Inflammatory macrophage treated with lipopolysaccharide for 4 hours (primary cell): ENCODE results near the gene THOC6.

ENCODE experiments used
- DNase-seq: peaks from one replicate; pipeline ENCODE4 v3.0.0-alpha.2; 2020

The THOC6 gene

DNA sequence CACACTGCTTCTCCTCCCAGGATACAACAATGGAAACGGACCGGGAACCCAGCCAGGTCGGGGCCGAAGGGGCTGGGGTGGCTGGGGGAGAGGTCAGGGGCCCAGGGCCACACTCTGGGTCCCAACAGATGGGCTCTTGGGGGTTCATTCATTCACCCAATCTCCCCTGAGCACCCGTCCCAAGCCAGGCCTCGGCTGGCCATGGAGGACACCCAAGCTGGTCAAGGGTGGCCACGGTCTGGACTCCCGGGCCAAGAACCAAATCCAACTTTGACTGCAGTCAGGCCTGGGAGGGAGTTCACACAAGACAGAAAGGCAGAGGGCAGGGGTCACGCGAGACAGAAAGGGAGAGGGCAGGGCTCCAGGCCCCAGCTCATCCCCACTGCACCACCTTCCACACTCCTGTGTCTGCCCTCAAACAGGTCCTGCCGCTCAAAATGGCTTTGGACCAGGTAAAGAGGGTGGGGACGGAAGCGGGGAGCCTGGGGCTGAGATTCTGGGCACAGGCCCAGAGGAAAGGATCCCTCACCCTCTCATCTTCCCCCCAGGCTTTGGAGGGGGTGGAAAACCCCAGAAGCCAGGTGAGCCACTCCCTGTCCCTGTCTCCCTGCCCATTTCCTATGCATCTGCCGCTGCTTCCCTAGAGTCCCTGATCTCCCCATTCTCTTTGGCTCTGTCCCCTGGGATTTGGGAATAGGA, 31.3 kb upstream of the THOC6 start:
- no peak for DNase-seq

DNA sequence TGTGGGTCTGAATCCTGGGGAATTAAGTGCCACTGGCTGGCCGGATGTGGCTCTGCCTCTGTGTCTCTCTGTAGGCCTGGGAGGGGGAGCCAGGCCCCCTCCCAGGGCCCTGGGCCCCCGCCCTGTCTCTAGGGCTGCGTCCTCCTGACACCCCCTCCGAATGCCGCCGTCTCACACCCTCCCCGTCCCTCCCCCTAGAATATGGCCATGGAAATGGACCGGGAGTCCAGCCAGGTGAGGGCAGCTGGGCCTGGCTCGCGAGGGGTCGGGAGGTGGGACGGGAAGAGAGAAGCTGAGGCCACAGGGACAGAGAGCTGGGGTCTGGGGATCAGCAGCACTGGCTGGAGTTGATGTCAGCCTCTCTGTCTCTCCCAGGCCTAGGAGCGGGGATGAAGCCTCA, 27.5 kb upstream of the THOC6 start:
- no peak for DNase-seq

DNA sequence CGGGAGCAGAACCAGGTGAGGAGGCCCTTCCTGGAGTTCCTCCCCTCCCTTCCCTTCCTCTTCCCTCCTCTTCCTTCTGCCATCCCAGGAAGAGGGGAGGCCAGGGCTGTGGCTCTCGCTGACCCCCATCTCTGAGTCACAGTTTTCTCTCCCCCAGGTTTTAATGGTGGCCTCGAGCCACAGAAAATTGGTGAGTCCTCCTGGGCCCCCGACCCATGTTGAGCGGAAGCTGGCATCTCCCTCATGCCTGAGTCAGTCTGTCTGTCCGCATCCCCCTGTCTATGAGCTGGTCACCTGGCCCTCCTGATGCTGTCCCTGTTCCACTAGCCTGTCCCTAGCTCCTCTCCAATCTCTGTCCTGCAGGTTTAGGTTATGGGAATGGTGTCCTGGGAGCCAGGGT, 23.9 kb upstream of the THOC6 start:
- no peak for DNase-seq

DNA sequence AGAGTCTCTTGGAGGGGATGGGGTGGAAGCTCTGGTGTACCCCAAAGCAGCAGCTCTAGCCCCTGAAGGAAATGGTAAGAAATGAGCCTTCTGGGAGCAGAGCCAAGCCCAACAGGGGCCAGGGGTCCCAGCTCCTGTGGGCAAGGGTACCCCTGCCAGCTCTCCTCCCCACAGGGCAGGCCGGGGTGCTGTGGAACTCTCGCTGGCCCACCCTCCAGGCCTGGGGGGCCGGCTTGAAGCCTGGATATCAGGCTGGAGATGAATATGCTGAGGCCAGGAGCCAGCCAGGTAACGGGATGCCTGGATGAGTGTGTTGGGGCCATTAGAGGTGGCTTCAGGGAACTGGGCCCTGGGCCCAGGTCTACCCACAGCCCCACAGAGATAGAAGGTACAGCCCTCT, 23.3 kb upstream of the THOC6 start:
- no peak for DNase-seq

DNA sequence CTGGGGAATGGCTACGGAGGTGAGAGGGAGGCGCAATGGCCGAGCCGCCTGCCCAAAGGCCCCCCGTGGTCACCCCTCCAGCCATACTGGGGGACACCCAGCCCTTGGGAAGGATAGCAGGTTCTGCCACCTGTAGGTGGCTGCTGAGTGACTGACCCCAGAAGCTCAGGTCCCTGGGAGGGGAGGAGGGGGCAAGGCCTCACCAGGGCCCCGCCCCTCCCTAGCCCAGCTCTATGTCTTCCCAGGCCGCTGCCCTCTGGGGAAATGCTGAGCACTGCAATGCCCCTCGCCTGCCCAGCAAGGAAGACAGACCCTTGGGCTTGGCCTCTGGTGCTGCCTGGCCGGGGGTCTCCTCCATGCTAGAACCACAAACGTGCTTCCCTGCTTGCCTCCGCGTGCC, 22.5 kb upstream of the THOC6 start:
- DNase-seq: no peak

DNA sequence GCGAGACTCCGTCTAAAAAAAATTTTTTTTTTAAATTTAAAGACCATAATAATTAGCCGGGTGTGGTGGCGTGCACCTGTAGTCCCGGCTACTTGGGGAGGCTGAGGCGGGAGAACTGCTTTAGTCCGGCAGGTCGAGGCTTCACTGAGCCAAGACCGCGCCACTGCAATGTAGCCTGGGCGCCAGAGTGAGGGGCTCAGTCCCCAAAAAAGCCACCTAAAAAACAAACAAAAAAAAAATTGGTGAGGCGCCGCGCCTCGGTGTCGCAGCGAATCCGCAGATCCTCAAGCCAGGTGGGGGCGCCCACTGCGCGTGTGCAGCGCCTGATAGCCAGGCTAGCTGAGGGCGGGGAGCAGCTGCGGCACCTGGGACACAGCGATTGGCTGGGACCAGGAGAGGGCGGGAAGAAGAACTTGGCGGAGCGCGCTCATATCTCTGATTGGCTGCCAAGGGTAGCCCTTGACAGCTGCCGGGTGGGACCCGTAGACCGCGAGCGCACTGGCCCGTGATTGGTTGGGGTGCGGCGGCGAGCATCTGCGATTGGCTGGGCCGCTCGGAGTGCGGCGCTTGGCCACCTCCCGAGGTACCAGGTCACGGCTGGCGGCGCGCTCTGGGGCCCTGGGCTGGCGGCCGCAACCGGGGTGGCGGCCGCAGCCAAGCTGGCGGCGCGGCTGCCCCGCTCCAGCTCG, 20.1 kb upstream of the THOC6 start:
- peak; percentile 99 for DNase-seq

DNA sequence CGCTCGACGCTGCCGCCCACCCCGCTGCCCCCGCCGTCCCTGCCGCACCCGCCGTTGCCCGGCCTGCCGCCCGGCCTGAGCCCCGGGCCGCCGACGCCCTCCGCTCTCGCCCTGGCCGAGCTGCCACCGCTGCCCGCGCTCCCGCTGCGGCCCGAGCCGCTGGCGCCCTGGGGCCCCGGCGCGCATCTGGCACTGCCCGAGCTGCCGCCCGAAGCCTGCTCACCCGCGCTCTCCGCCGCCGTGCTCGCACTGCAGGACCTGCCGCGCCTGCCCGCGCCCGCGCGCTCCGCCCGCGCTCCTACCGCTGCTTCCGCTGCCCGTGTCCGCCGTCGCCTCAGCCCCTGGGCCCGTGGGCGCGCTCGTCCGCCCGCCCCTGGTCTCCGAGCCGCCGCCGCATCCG, 19.5 kb upstream of the THOC6 start:
- DNase-seq: peak; percentile 9

DNA sequence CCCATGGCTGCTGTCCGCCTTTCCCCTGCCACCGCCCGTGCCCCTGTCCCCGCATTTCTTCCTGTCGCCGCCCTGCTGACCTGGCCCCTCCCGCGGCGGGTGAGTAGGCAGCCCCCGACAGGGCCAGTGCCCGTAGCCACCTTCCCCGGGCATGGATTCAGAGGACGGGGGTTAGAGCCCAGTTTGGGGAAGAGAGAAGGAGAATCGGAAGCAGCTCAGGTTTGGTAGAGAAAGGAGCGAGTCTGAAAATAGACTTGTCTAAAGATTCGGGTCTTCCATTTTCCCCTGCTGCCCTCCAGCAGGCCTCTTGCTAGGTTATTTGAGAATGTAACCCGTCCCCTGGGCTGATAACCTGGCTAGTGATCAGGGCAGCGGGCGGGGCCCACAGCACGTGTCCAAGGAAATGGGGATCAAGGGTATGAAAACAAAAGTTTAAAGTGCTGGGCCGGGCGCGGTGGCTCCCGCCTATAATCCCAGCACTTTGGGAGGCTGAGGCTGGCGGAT, 19.0 kb upstream of the THOC6 start:
- DNase-seq: peak; percentile 6

DNA sequence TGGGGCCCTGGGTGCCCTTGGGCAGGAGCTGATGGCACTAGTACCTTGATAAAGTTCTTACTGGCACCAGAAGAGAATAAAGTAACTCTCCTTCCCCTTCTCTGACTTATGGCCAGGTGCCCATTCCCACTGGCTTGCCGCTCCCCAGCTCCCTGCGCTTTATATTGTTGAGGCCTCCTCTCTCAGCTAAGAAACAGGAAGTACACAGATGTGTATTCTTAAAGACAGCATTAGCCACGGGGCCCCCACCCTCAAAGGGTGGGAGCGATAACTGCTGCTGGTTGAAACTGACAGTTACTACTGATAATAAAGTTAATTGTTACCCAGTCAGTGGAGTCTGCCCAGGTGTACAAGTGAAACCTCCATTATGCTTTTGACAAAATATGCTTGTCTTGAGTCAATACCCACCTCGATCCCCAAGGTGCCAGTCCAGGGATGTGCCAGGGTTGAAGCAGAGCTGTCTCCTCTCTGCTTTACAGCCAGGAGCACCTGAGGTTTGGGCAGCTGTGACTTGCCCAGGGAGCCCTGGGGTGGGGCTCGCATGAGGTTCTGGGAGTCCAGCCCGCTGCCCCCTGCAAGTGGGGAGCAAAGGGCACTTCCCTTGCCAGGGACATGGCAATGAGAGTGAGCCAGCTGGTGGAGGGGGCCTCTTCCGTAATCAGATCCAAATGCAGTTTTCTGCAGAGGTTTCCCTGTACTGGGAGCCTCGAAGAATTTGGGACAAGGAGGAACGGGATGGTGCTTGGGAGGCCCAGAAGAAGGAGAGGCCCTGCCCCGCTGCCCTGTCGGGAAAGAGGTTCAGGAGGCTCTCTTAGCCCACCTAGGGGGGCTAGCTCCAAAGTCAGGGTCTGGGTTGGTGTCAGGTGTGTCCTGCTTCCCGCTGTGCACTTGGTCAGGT, 16.5 kb upstream of the THOC6 start:
- no peak for DNase-seq

DNA sequence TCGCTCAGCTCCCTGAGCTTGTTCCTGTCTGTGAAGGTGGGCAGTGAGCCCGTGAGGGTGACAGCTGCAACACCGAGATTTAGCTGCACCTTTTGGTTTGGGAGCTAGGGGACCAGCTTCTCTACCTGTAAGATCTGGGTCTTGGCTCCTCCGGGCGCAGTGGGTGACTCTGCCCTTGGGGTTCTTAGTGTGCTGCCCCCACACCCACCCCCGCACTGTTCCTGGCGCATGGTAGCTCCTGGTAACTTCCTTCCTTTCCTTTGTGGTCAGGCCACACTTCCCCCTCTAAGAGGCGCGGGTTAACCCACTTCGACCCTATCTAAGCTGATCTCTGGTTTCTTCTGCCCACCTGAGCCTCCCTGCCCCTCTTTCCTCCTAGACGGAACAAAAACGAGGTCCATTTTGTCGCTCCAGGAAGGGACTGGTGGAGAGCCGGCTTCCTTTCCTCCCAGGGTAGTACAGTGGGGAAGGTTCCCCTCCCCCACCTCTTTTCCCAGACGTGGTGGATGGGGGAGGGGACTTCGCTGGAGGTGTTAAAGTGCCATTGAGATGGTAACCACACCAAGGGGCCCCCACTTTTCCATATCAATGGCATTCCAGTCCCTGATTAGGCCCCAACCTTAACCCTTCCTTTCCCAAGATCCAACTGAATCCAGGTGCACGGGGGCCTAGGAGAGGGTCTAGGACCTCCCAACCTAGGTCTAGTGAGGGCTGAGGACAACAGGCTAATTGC, 15.7 kb upstream of the THOC6 start:
- DNase-seq: peak; percentile 42

DNA sequence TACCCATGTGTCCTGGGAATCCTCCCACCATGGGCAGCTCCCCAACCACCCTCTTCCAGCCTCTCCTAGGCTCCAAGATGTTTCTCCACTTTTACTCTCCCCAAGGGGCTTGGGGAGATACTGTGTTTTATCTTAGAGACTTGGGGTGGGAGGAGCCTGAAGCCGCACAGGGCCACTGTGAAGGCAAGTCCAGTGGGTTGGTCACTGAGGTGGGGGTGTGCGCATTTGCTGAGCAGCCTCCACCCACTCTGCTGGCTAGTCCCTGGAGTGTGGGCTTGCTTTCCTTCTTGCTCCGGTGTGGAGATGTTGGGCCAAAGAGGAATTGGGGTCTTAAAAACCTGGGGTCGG, 15.2 kb upstream of the THOC6 start:
- DNase-seq: no peak

DNA sequence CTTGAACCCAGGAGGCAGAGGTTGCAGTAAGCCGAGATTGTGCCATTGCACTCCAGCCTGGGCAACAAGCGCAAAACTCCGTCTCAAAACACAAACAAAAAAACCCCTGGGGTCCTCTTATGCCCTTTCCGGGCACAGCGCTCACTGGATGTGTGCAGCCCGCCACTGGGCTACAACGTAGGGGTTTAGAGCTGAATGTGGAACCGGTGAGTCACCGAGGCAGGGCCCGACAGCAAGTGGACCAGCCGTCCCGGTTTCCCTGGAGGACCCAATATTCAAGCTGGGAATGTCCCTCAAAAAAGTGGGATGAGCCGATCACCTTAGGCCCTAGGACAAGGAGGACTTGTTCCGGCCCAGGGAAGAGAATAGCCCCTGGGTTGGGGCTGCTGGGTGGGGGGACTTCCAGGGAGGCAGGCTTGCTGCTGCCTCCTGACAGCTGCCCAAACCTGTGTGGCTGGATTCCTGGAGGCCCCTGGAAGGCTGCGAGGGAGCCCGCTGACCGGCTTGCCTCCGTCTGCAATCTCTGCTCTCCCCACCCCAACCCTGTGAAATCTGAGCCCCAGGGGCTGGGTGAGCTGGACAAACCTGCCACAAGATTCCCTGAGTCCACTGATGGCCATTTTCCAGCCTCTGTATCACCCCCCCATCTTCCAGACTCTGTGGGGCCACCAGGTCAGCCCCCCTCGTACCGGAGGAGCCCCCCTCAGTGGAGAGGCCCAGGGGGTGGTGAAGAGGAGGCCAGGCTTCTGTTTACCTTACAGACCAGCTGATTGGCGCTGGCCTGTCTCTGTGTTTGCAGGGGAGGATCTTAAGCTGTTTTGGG, 14.1 kb upstream of the THOC6 start:
- no peak for DNase-seq

DNA sequence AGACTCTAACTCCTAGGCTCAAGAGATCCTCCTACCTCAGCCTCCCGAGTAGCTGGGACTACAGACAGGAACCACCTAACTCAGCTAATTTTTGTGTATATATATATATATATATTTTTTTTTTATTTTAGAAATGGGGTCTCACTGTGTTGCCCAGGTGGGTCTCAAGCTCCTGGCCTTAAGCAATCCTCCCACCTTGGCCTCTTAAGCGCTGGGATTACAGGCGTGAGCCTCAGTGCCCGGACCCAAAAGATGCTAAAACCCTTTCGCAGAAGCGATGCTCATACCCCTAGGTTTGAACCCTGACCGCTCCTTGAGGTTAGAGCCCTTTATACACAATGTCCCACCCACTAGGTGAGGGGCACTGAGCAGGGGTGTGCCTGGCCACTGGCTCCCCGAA, 13.3 kb upstream of the THOC6 start:
- no peak for DNase-seq

DNA sequence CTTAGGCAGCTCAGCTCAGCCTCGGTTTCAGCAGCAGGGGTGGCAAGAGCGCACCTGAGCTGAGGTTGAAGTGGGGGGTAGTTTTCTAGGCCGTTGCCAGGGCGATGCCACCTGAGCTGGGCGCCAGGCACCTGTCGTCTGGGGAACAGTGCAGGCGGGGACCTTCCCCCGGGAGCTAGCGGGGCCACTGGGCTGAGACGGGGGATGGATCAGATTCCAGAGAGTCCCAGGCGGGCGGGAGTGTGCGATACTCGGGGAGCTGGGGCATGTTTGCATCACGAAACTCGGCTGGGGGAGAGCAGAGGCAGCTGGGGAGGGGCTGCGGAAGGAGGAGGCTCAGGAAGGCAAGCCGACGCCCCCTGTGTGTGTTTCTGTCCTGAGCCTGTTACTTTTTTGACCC, 11.6 kb upstream of the THOC6 start:
- DNase-seq: no peak

DNA sequence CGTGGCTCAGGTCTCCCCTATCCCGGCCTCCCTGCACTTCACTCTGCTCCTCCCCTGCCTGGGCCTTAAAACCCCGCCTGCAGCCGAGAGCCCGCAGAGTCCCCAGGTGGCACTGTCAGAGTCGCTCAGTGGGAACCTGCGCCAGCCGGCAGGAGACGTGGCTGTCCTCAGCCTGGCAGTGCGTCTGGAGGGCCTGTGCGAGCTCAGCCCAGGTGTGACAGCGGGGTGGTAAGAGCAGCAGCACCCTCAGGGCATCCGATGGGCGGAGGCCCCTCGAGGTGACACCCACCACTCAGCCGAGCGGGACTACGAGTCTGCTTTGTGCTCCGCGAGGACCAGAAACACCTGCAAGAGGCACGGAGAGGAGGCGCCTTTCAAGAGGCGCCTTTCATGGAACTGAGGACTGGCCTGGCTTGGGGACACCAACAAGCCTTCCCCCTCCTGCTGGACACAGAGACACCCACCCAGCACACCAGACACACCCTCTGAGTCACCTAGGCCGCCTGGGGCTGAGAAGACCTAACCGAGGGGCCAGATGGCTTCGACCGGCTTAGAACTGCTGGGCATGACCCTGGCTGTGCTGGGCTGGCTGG, 10.9 kb upstream of the THOC6 start, which contains the start of gene CLDN9:
Gene CLDN9 (plus strand): TSS at position 96 of the 593 bp plus-strand sequence. CDS start 440 bp downstream, at position 536.
- DNase-seq: no peak

DNA sequence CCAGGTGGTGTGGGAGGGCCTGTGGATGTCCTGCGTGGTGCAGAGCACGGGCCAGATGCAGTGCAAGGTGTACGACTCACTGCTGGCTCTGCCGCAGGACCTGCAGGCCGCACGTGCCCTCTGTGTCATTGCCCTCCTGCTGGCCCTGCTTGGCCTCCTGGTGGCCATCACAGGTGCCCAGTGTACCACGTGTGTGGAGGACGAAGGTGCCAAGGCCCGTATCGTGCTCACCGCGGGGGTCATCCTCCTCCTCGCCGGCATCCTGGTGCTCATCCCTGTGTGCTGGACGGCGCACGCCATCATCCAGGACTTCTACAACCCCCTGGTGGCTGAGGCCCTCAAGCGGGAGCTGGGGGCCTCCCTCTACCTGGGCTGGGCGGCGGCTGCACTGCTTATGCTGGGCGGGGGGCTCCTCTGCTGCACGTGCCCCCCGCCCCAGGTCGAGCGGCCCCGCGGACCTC, 10.3 kb upstream of the THOC6 start:
- DNase-seq: no peak

DNA sequence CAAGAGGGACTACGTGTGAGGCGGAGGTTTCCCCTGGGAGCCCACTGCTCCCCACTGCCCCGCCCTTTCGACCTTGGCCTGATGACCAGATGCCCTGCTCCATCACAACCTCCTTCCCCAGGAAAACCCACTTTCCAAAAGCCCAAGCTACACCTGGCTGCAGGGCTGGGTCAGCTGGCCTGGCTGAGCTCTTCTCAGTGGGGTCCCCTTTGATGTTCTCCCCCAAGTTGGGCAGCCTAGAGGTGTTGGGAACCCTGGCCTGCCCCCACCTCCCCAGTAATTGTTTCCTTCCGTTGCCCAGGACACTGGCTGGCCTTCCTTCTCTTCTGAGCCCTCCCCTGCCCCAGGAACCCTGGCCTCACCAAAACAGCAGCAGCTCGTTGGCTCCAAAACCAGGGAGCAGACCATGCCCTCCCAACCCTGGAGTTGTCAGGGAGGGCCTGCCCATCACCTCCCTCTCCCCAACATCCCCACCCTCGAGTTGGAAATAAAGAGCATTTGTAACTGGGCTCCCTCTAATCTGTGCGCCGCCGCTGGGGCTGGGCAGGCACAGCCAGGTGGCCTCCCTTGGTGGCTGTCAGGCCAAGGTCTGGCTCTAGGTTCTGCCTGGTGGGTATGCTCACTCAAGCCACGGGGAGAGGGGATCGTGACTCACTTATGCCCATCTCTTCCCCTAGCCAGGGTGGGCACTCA, 9.7 kb upstream of the THOC6 start:
- DNase-seq: no peak

DNA sequence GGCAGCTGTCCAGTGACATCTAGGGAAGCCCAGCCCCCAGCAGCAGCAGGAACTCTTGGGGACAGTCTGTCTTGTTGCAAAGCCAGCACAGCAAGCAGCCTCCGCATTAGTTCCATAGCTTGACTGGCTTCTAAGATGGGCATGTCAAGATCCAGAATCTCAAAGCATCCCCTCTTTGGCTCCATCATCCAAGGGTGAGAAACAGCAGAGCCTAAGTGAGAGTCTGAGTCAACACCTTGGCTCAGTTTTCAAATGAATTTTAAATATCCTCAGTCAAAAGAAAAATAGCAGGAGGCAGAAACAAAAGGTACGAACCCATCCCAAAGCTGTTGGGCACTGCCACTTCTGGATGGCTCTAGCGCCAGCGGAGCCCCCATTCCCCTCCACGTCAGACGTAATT, 8.9 kb upstream of the THOC6 start:
- DNase-seq: no peak

DNA sequence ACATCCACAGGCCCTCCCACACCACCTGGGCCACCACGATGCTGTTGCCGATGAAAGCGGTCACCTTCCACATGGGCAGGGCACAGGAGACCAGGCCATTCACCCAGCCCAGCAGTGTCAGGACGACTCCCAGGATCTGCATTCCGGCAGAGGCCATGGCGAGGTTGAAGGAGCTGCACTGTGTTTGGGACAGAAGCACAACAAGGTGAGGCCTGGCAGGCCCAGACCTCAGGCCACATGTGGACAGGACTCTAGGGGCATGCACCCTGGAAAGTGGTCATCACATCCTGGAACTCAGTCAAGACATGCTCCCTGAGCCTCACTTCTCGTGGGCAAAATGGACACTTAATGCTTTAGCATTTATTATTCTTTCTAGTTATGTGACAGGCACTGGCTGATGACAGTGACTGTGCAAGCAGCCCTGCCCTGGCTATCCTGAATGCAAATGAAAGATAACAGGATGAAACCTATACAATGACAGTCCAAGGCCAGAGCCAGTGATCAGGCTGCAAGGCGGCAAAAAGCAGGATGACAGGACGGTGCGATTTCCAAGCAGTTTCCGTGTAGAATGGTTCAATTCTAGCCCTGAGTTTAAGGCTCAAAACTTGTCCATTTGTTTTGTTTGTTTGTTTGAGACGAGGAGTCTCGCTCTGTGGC, 7.8 kb upstream of the THOC6 start:
- no peak for DNase-seq

DNA sequence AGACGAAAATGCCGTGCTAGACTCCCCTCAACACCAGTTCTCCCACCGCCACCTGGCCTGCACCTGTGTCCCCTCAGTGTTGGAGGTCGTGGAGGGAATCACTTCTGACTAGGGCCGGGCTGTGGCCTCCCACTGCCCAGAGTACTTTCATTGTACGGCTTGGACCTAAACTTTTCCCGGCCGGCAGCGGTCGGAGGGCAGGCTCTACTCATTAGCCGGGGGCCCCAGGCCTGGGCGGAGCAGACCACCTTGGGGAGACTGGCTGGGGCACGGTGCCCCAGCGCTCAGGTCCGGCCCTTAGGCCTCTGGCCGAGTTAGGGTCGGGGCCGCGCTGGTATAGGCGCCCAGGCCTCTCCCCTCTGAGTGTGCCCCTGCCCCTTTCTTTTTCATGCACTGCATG, 6.5 kb upstream of the THOC6 start:
- no peak for DNase-seq
